ENCODE results near the gene HIKESHI. TPM values are rescaled to one million over a fixed set of nuclear protein-coding genes. Genes with fewer than 3 reads are reported as not detected.
A peak's percentile ranks its signal among the peaks of the same experiment; 100 is the strongest.
"Not testable (repeated sequence)": the region's sequence is repeated elsewhere in the genome, so short reads cannot be mapped to it uniquely, and the experiment has no call there.

Gene HIKESHI
- total RNA-seq, 3 donors from 2014 or later = 34.7 to 53.9 (median 43.5) TPM

- no peak for DNase-seq (ENCODE audit: low spot score in 2 of 2)
- intact Hi-C loops (cut with DNase I; ENCODE audit: low total_unique reads) = no loop called here
- TF ChIP-seq POLR2A (IDR thresholded peaks at IDR 0.05) (no peak), CTCF (IDR thresholded peaks at IDR 0.05) (no peak), POLR2AphosphoS5 (IDR thresholded peaks at IDR 0.05) (no peak)
Measured at GRCh38 chr11:86294026-86294425, 8.0 kb upstream of the HIKESHI start.

GRCh38 chr11:86301742-86302091 lies 323 bp upstream of the HIKESHI start:
- no peaks in the 10 kb centered on the region for H3K27me3 ChIP-seq
- peak overlapping the region; percentile 83 to 90 (median 90) for H3K4me3 ChIP-seq
- no peaks in the 10 kb centered on the region for H3K4me1 ChIP-seq
- H3K36me3 ChIP-seq = no peaks in the 10 kb centered on the region
- no peak for DNase-seq (ENCODE audit: low spot score in 2 of 2)
- peak overlapping the region; percentile 83 to 89 for H3K27ac ChIP-seq
- intact Hi-C loops (cut with DNase I; ENCODE audit: low total_unique reads) = no loop called here
- TF ChIP-seq POLR2A (IDR thresholded peaks at IDR 0.05) = no peak
- H3K9me3 ChIP-seq = no peaks in the 10 kb centered on the region

More at GRCh38 chr11:86294026-86294425, 8.0 kb upstream of the HIKESHI start:
- Histone ChIP-seq H3K27ac (no peak overlapping the region), H3K4me1 (no peaks in the 10 kb centered on the region), H3K9me3 (no peaks in the 10 kb centered on the region), H3K4me3 (no peak overlapping the region), H3K36me3 (no peaks in the 10 kb centered on the region), H3K27me3 (no peaks in the 10 kb centered on the region)

GRCh38 chr11:86303257-86303656 lies 1.2 kb downstream of the HIKESHI start:
- H3K4me3 ChIP-seq = peak overlapping the region in 2 of 3 donors; percentile 83 to 90
- no peaks in the 10 kb centered on the region for H3K36me3 ChIP-seq
- no peaks in the 10 kb centered on the region for H3K9me3 ChIP-seq
- TF ChIP-seq POLR2A (IDR thresholded peaks at IDR 0.05) (no peak), POLR2AphosphoS5 (IDR thresholded peaks at IDR 0.05) (no peak), CTCF (IDR thresholded peaks at IDR 0.05) (no peak)
- intact Hi-C loops (cut with DNase I; ENCODE audit: low total_unique reads) = no loop called here
- H3K27ac ChIP-seq = no peak overlapping the region
- H3K4me1 ChIP-seq = no peaks in the 10 kb centered on the region
- no peaks in the 10 kb centered on the region for H3K27me3 ChIP-seq
- no peak for DNase-seq (ENCODE audit: low spot score in 2 of 2)

GRCh38 chr11:86308710-86309109 lies 6.7 kb downstream of the HIKESHI start:
- H3K36me3 ChIP-seq; H3K9me3 ChIP-seq; H3K27me3 ChIP-seq; intact Hi-C loops (cut with DNase I; ENCODE audit: low total_unique reads); DNase-seq (ENCODE audit: low spot score in 2 of 2); H3K27ac ChIP-seq; H3K4me1 ChIP-seq; H3K4me3 ChIP-seq: not testable (repeated sequence)

GRCh38 chr11:86313793-86314192 lies 11.8 kb downstream of the HIKESHI start:
- no peaks in the 10 kb centered on the region for H3K36me3 ChIP-seq
- TF ChIP-seq CTCF (IDR thresholded peaks at IDR 0.05) = no peak
- no peak for TF ChIP-seq POLR2AphosphoS5 (IDR thresholded peaks at IDR 0.05)
- no peak for TF ChIP-seq POLR2A (IDR thresholded peaks at IDR 0.05)
- no peaks in the 10 kb centered on the region for H3K9me3 ChIP-seq
- H3K4me1 ChIP-seq = no peaks in the 10 kb centered on the region
- no peak for DNase-seq (ENCODE audit: low spot score in 2 of 2)
- no peak overlapping the region for H3K27ac ChIP-seq
- intact Hi-C loops (cut with DNase I; ENCODE audit: low total_unique reads) = no loop called here
- H3K27me3 ChIP-seq = no peaks in the 10 kb centered on the region
- no peak overlapping the region for H3K4me3 ChIP-seq

- Histone ChIP-seq H3K27ac (no peak overlapping the region), H3K36me3 (no peaks in the 10 kb centered on the region), H3K4me1 (no peaks in the 10 kb centered on the region), H3K4me3 (no peak overlapping the region), H3K9me3 (no peaks in the 10 kb centered on the region), H3K27me3 (no peaks in the 10 kb centered on the region)
- intact Hi-C loops (cut with DNase I; ENCODE audit: low total_unique reads) = no loop called here
- TF ChIP-seq CTCF (IDR thresholded peaks at IDR 0.05) = no peak
- TF ChIP-seq POLR2A (IDR thresholded peaks at IDR 0.05) = no peak
- no peak for TF ChIP-seq POLR2AphosphoS5 (IDR thresholded peaks at IDR 0.05)
- DNase-seq (ENCODE audit: low spot score in 2 of 2) = no peak
Measured at GRCh38 chr11:86314636-86315035, 12.6 kb downstream of the HIKESHI start.
